Measurements from ENCODE around the gene GPRC5C.

Gene GPRC5C

DNA sequence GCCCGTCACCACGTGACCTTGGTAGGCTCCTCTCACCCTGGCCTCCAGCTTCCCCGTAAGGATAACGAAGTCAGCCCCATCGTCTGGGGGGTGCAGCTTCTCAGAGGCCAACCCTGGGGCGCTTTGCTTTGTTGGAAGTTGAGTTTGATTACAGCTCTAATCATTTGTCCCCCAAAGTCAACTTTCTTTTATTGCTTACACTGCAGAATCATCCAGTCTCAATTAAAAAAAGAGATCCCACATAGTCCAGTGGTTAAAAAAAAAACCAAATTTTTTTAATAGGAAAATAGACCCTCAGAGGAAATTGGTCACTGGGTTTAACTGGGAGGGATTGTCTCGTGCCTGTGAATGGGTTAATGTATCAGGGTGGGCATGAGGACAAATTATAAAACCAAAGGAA lies 7.8 kb upstream of the GPRC5C start:
- DNase-seq (no peak), ATAC-seq (ENCODE audit: insufficient read depth, low read depth) (no peak)
- Histone ChIP-seq H4K20me1 (ENCODE audit: insufficient read depth, low read length) (no peaks in the 10 kb centered on the region), H3K27ac (ENCODE audit: low read length) (no peak overlapping the region), H2AFZ (ENCODE audit: low read depth, low read length) (no peak overlapping the region), H3K4me1 (ENCODE audit: insufficient read depth, low read length) (no peaks in the 10 kb centered on the region), H3K9ac (ENCODE audit: low read depth, low read length) (no peak overlapping the region), H3K4me3 (ENCODE audit: low read depth in 1 of 2, low read length in 2 of 2) (no peak overlapping the region), H3K9me3 (ENCODE audit: insufficient read depth, low read length, severe bottlenecking) (no peaks in the 10 kb centered on the region), H3K36me3 (ENCODE audit: insufficient read depth, low read length) (no peaks in the 10 kb centered on the region), H3K79me2 (ENCODE audit: insufficient read depth, low read length) (no peaks in the 10 kb centered on the region), H3K4me2 (ENCODE audit: insufficient read depth, low read length) (no peak overlapping the region), H3K27me3 (ENCODE audit: insufficient read depth, low read length, poor library complexity) (no peaks in the 10 kb centered on the region)
- TF ChIP-seq, protein P1, sequence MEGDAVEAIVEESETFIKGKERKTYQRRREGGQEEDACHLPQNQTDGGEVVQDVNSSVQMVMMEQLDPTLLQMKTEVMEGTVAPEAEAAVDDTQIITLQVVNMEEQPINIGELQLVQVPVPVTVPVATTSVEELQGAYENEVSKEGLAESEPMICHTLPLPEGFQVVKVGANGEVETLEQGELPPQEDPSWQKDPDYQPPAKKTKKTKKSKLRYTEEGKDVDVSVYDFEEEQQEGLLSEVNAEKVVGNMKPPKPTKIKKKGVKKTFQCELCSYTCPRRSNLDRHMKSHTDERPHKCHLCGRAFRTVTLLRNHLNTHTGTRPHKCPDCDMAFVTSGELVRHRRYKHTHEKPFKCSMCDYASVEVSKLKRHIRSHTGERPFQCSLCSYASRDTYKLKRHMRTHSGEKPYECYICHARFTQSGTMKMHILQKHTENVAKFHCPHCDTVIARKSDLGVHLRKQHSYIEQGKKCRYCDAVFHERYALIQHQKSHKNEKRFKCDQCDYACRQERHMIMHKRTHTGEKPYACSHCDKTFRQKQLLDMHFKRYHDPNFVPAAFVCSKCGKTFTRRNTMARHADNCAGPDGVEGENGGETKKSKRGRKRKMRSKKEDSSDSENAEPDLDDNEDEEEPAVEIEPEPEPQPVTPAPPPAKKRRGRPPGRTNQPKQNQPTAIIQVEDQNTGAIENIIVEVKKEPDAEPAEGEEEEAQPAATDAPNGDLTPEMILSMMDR (IDR thresholded peaks at IDR 0.05; ENCODE audit: borderline replicate concordance, extremely low read depth, low read length, poor library complexity, severe bottlenecking), result no peak
- no peak for TF ChIP-seq EZH2 (IDR thresholded peaks at IDR 0.05; ENCODE audit: borderline replicate concordance, low read depth, low read length, severe bottlenecking)

DNA sequence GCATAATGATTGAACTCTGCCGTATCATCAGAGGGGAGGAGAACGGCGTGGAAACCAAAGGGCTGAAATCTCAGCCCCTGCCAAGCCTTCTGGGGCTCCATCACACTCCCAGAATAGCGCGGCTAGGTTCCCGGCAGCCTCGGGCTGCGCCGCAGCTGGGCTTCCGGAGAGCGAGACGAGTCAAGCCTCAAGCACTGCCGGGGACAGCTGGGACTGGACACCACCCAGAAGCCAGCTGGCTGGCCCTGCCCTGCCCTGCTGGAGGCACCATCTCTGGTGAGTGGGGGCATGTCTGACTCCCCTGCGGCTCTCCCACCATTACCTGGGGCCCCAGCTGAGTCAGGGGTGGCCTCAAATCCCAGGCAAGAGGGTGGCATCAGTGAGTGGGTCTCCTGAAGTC lies 7.2 kb upstream of the GPRC5C start:
- Histone ChIP-seq H2AFZ (ENCODE audit: low read depth, low read length) (no peak overlapping the region), H3K4me3 (ENCODE audit: low read depth in 1 of 2, low read length in 2 of 2) (no peak overlapping the region), H3K4me2 (ENCODE audit: insufficient read depth, low read length) (no peak overlapping the region), H3K9ac (ENCODE audit: low read depth, low read length) (no peak overlapping the region), H3K9me3 (ENCODE audit: insufficient read depth, low read length, severe bottlenecking) (no peaks in the 10 kb centered on the region), H3K27me3 (ENCODE audit: insufficient read depth, low read length, poor library complexity) (no peaks in the 10 kb centered on the region), H3K27ac (ENCODE audit: low read length) (no peak overlapping the region), H3K79me2 (ENCODE audit: insufficient read depth, low read length) (no peaks in the 10 kb centered on the region), H3K36me3 (ENCODE audit: insufficient read depth, low read length) (no peaks in the 10 kb centered on the region), H4K20me1 (ENCODE audit: insufficient read depth, low read length) (no peaks in the 10 kb centered on the region), H3K4me1 (ENCODE audit: insufficient read depth, low read length) (no peaks in the 10 kb centered on the region)
- no peak for TF ChIP-seq EZH2 (IDR thresholded peaks at IDR 0.05; ENCODE audit: borderline replicate concordance, low read depth, low read length, severe bottlenecking)
- TF ChIP-seq, protein P1 (IDR thresholded peaks at IDR 0.05; ENCODE audit: borderline replicate concordance, extremely low read depth, low read length, poor library complexity, severe bottlenecking), result no peak
- DNase-seq (no peak), ATAC-seq (ENCODE audit: insufficient read depth, low read depth) (no peak)

DNA sequence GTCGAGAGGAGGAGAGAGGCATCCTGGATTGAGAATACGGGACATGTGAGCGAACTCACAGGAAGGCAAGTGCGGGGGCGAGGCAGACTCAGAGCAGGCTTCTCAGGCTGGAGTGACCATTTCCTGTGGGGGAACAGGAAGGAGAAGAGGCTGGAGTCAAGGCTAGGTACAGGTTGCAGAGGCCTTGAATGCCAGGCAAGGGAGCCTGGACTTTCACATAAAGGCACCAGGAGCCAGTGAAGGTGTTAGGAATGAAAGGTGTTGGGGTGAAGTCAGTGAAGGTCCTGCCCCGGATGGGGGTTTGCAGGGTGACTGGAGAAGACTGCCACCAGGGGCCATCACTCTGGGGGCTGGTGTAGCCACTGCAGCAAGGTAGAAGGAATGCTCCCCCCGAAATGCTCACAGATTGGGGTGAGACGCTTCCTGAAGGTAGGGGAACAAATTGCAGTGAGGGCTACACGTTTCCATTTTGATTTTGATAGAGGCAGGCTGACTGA lies 5.3 kb upstream of the GPRC5C start:
- no peak overlapping the region for H3K4me3 ChIP-seq (ENCODE audit: low read depth in 1 of 2, low read length in 2 of 2)
- H3K4me2 ChIP-seq (ENCODE audit: insufficient read depth, low read length), result no peak overlapping the region
- H3K9ac ChIP-seq (ENCODE audit: low read depth, low read length), result no peak overlapping the region
- H3K9me3 ChIP-seq (ENCODE audit: insufficient read depth, low read length, severe bottlenecking), result no peaks in the 10 kb centered on the region
- no peaks in the 10 kb centered on the region for H3K79me2 ChIP-seq (ENCODE audit: insufficient read depth, low read length)
- H3K27ac ChIP-seq (ENCODE audit: low read length), result no peak overlapping the region
- H2AFZ ChIP-seq (ENCODE audit: low read depth, low read length), result no peak overlapping the region
- DNase-seq (no peak), ATAC-seq (ENCODE audit: insufficient read depth, low read depth) (no peak)
- no peaks in the 10 kb centered on the region for H3K4me1 ChIP-seq (ENCODE audit: insufficient read depth, low read length)
- H3K36me3 ChIP-seq (ENCODE audit: insufficient read depth, low read length), result no peaks in the 10 kb centered on the region
- no peak for TF ChIP-seq EZH2 (IDR thresholded peaks at IDR 0.05; ENCODE audit: borderline replicate concordance, low read depth, low read length, severe bottlenecking)
- TF ChIP-seq, protein P1 (IDR thresholded peaks at IDR 0.05; ENCODE audit: borderline replicate concordance, extremely low read depth, low read length, poor library complexity, severe bottlenecking), result no peak
- no peaks in the 10 kb centered on the region for H4K20me1 ChIP-seq (ENCODE audit: insufficient read depth, low read length)
- H3K27me3 ChIP-seq (ENCODE audit: insufficient read depth, low read length, poor library complexity), result no peaks in the 10 kb centered on the region

Data from DND-41 (cell line).